ENCODE measurements around the gene MTERF2. TPM values are rescaled to one million over a fixed set of nuclear protein-coding genes. Genes with fewer than 3 reads are reported as not detected.
"Not testable (repeated sequence)": the region's sequence is repeated elsewhere in the genome, so short reads cannot be mapped to it uniquely, and the experiment has no call there.

The MTERF2 gene, protein sequence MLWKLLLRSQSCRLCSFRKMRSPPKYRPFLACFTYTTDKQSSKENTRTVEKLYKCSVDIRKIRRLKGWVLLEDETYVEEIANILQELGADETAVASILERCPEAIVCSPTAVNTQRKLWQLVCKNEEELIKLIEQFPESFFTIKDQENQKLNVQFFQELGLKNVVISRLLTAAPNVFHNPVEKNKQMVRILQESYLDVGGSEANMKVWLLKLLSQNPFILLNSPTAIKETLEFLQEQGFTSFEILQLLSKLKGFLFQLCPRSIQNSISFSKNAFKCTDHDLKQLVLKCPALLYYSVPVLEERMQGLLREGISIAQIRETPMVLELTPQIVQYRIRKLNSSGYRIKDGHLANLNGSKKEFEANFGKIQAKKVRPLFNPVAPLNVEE
- total RNA-seq (2014; rRNA removed; shearing (Covaris generic)): 6.9 and 9.4 TPM in 2 replicates
- polyA plus RNA-seq (2015; cell fraction: cytosol; rRNA removed): 4.6 and 6.3 TPM in 2 replicates
- 64.8 and 82.0 TPM in 2 replicates for polyA plus RNA-seq (2015; cell fraction: nucleus; rRNA removed)

DNA sequence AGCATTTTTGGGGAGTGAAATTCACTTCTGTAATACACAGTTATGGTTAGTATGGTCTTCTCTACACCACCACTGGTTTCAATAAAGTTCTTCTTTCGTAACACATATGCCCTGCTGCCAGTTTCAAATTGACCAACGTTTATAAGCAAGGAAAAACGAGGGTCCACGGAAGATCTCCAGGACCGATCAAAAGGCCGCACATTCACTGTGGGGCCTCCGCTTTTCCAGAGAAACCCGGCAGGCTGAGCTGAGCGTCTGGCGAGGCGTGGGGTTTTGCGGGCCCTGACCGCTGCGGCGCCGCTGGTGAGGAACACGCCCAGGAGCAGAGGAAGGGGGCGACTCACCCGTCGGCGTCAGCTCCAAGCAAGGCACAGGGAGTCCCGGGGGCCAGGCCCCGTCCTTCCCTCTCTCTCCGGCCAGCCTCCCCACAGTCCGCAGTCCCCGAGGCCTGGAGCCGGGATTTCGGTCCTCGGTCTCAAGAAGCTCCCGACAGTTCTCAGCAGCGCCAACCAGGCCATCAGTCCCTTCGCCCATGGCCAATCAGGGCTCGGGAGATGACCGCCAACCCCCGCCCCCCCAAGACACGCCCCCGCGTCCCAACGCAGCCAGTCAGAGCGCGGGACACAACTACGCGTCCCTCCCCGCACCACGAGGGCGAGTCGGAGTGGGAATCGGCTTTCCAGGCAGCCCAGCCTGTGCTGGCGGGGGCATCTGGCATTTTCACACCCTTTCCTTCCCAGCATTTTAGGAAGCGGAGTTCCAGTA is at the start of gene MTERF2:
MTERF2 (minus strand) TSS at position 522 of the 765 bp plus-strand sequence. CDS start 8,432 bp downstream, outside the sequence.
- in situ Hi-C loops (cut with HindIII; ENCODE audit: low pct_unique_long_range_greater_than_20kb, low sequenced_read_pairs): no loop called here
- DNase-seq (ENCODE audit: low read depth, low spot score): peak; percentile 96

DNA sequence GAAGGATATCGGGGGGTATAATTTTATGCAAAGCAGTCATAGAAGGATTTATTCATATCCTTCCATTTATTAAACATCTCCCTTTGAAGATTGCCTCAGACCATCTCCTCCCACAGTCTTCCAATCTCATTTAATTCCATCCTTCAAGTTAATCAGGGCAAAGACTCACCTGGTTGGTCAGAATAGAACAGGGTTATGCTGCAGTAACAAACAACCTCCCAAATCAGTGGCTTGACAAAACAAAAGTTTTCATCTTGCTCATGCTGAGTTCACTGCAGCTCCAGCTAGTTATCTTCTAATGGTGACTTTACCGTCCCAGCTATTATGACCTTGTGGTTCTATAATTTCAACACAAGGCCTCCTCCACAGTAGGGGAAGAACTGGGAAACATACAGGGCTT is 48.8 kb upstream of the MTERF2 start:
- DNase-seq (ENCODE audit: low read depth, low spot score): no peak
- in situ Hi-C loops (cut with HindIII; ENCODE audit: low pct_unique_long_range_greater_than_20kb, low sequenced_read_pairs): no loop called here

DNA sequence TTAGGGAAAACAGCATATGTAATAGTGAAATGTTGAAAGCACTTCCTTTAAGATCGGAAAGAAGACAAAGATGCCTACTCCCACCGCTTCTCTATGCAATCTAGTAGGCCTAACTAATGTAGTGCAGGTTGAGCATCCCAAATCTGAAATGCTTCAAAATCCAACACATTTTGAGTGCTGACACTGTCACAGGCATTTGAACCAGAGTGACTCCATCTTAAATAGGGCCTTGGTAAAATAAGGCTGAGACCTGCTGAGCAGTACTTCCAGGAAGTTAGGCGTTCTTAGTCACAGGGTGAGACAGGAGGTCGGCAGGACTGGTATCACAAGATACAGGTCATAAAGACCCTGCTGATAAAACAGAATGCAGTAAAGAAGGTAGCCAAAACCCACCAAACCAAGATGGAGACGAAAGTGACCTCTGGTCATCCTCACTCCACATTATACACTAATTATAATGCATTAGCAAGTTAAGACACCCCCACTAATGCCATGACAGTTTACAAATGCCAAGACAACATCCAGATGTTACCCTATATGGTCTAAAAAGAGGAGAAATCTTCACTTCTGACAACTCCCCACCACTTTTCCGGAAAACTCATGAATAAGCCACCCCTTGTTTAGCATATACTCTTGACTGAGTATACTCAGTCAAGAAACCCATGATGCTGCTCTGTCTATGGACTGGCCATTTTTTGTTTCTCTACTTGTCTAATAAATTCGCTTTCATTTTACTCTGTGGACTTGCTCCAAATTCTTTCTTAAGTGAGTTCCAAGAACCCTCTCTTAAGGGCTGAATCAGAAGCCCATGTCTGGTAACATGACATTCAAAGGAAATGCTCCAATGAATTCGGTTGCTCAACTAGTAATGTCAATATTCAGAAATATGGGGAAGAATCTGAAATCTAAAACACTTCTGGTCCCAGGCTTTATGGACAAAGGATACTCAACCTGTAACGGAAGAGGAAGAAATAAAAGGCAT is 47.1 kb upstream of the MTERF2 start:
- DNase-seq (ENCODE audit: low read depth, low spot score): no peak
- in situ Hi-C loops (cut with HindIII; ENCODE audit: low pct_unique_long_range_greater_than_20kb, low sequenced_read_pairs): no loop called here

DNA sequence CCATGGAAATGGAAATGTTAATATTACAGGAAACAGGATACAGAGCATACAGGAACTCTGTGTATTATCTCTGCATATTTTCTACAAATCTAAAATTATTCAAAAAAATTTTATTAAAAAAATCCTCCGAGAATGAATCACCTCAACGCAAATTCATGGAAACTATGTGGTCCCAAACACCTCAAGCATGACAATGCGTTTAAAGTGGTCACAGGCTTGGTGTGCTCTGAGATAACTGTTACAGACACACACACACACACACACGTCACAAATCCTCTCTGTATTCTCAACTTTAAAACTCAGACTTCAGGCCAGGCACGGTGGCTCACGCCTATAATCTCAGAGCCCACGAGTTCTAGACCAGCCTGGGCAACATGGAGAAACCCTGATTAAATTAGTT is 45.3 kb upstream of the MTERF2 start:
- DNase-seq (ENCODE audit: low read depth, low spot score): no peak
- in situ Hi-C loops (cut with HindIII; ENCODE audit: low pct_unique_long_range_greater_than_20kb, low sequenced_read_pairs): no loop called here

DNA sequence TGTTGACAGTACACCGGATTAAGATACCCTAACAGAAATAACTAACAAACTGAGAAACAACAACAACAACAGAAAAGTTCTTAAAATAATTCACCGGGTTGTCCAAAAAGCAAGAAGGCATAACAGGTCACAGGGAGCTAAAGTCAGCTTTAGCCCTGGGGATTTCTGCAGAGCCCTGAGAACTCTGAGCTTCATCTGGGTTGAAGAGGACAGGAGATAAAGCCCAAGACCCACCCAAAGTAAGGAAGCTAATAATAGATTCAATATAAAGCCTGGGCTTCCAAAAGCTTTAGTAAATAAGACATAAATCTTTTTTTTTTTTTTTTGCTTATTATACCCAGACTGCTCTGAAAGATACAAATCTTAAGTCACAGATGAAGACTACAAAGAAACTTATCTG is 44.1 kb upstream of the MTERF2 start:
- no peak for DNase-seq (ENCODE audit: low read depth, low spot score)
- in situ Hi-C loops (cut with HindIII; ENCODE audit: low pct_unique_long_range_greater_than_20kb, low sequenced_read_pairs): no loop called here

DNA sequence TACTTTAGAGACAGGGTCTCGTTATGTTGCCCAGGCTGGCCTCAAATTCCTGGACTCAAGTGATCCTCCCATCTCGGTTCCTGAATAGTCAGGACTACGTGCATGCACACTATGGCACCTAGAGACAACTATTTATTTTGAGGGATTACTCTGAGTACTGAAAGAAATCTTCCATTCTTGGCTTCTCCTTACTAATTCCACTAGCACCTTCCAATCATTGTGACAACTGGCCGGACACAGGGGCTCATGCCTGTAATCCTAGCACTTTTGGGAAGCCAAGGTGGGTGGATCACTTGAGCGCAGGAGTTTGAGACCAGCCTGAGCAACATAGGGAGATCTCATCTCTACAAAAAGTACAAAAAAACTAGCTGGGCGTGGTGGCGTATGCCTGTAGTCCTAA is 42.1 kb upstream of the MTERF2 start:
- DNase-seq (ENCODE audit: low read depth, low spot score): no peak
- in situ Hi-C loops (cut with HindIII; ENCODE audit: low pct_unique_long_range_greater_than_20kb, low sequenced_read_pairs): no loop called here

DNA sequence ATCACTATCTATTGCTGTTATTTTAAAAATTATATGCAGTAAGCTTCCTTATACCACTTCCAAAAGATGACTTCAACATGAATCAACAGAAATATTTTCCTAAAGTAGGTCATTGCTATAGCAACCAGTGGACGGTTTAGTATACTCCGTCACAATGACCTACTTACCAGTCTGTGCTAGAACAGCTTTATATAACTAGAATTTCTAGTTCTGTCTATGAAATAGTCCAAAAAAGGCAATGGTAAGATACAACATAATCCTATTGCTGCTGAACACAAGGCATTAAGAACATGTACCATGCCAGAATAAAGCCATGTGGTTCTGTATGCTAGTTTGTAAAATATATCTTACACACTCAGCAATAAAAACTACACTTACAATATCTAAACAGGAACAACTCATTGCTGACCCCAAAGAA is 40.7 kb upstream of the MTERF2 start:
- in situ Hi-C loops (cut with HindIII; ENCODE audit: low pct_unique_long_range_greater_than_20kb, low sequenced_read_pairs): no loop called here

DNA sequence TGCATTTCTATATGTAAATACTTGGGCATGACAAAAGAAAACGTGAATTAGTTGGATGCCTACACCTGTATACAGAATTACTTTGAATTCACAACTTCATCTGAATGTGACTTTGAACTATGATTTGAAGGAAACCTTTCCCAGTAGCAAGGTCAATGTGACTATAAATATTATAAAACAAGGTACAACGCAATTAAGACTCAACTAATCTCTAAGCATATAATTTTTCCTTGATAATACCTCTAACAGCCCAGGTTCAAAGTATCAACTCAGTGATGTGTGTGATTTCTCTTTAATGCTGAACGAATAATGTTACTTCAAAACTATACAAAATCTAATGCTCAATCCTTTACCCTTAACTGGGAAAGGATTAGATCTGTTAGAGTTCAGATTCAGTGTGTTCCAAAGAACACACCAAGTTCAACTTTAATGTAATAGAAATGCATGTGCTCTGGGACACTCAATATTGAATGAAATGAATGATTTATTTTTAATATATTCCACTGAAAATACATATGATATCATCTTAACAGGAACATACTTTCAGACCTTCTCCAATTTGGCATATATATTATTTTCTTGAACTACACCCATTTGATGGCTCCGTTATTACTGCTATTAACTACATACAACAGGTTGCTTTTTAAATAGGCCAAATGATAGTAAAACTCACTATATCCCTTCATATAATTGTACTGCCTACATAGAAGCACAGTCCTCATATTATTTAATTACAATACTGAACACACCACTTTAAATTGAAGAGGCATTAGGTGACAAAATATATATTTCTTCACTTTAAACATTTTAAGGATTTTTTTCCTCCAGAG is 40.1 kb upstream of the MTERF2 start:
- DNase-seq (ENCODE audit: low read depth, low spot score): no peak
- in situ Hi-C loops (cut with HindIII; ENCODE audit: low pct_unique_long_range_greater_than_20kb, low sequenced_read_pairs): no loop called here

More for the DNA sequence above, 40.7 kb upstream of the MTERF2 start:
- no peak for DNase-seq (ENCODE audit: low read depth, low spot score)

DNA sequence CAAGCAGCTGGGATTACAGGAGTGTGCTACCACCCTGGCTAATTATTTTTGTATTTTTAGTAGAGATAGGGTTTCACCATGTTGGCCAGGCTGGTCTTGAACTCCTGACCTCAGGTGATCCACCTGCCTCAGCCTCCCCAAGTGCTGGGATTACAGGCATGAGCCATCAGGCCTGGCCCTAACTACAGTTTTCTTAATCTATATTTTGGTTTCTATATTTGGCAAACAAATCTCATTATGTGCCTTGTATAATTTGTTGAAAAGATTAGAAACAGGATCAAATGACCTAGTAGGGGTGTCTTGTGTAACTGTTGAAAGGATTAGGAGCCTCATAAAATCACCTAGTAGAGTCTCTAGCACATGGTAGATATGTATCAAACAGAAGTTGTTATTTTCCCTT is 39.4 kb upstream of the MTERF2 start:
- in situ Hi-C loops (cut with HindIII; ENCODE audit: low pct_unique_long_range_greater_than_20kb, low sequenced_read_pairs); DNase-seq (ENCODE audit: low read depth, low spot score): not testable (repeated sequence)

DNA sequence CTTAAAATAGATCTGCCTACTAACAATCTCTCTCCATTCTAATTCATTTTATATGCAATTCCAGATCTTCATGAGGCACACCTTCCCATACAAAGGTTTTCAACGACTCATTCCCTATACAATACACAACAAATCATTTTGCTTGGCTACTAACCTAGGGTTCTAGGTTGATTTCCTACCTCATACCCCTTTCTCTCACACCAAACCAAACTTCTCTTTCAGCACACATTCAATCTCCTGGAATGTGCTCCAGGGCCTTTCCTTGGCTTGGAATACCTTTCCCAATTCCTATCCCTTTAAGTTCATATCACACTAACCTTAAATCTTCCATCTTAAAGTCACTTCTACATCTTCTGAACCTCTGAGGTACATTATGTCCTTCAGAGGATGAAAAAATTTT is 38.7 kb upstream of the MTERF2 start:
- in situ Hi-C loops (cut with HindIII; ENCODE audit: low pct_unique_long_range_greater_than_20kb, low sequenced_read_pairs): no loop called here
- no peak for DNase-seq (ENCODE audit: low read depth, low spot score)

DNA sequence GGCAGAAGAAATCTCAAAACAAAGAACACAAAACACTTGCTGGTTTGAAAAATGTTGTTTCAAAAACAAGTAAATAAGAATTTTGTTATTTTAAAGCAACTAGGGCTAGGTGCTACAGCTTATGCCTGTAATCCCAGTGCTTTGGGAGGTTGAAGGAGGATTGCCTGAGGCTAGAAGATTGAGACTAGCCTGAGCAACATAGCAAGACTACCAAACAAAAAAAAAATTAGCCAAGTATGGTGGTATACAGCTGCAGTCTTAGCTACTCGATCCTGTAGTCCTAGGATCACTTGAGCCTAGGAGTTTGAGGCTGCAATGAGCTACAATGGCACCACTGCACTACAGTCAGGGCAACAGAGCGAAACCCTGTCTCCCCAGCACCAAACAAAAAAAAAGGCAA is 32.6 kb upstream of the MTERF2 start:
- in situ Hi-C loops (cut with HindIII; ENCODE audit: low pct_unique_long_range_greater_than_20kb, low sequenced_read_pairs): no loop called here
- no peak for DNase-seq (ENCODE audit: low read depth, low spot score)

DNA sequence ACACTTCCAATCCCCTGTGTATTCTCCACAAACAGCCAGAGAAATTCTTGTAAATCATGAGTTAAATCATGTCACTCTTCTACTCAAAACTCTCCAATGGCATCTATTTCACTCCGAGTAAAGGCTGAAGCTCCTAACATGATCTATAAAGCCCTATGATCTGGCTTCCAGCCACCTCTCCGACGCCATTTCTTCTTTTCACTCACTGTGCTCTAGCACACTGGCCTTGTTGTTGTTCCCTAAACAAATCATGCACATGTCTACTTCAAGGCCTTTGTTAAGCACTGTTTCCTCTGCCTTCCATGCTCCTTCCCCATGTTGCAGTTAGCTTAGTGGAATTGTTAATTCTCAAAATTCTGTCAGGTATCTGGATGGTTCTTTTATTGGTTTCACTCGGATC is 30.1 kb upstream of the MTERF2 start:
- no peak for DNase-seq (ENCODE audit: low read depth, low spot score)
- in situ Hi-C loops (cut with HindIII; ENCODE audit: low pct_unique_long_range_greater_than_20kb, low sequenced_read_pairs): no loop called here

DNA sequence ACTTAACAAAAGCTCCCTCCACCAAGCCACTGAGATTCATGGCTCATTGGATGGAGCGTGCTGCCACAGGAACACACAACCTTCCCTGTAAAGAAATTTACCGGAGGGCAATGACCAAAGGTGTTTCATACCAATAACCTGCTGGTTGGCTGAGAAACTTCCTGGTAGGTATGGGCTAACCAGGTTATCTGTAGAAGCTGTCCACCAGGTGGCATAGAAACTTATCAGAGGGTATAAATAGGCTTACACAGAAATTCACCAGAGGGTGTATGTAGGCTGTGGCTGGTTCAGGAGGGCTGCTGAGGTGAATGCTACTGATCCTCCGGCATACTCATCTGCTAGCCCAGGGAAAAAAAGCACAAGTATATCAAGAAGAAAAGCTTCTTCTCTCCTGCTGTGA is 27.1 kb upstream of the MTERF2 start:
- in situ Hi-C loops (cut with HindIII; ENCODE audit: low pct_unique_long_range_greater_than_20kb, low sequenced_read_pairs): no loop called here
- no peak for DNase-seq (ENCODE audit: low read depth, low spot score)

DNA sequence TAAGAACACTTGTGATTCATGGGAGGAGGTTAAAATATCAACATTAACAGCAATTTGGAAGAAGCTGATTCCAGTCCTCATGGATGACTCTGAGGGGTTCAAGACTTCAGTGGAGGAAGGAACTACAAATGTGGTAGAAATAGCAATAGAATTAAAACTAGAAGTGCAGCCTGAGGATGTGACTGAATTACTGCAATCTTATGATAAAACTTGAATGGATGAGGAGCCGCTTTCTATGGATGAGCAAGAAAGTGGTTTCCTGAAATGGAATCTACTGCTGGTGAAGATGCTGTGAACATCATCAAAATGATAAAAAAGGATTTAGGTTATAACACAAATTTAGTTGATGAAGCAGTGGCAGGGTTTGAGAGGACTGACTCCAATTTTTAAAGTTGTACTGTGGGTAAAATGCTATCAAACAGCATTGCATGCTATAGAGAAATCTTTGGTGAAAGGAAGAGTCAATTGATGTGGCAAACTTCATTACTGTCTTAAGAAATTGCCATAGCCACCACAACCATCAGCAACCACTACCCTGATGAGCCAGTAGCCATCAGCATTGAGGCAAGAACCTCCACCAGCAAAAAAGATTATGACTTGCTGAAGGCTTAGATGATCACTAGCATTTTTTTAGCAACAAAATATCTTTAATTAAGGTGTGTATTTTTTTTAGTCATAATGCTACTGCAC is 25.9 kb upstream of the MTERF2 start:
- in situ Hi-C loops (cut with HindIII; ENCODE audit: low pct_unique_long_range_greater_than_20kb, low sequenced_read_pairs): no loop called here
- DNase-seq (ENCODE audit: low read depth, low spot score): no peak

DNA sequence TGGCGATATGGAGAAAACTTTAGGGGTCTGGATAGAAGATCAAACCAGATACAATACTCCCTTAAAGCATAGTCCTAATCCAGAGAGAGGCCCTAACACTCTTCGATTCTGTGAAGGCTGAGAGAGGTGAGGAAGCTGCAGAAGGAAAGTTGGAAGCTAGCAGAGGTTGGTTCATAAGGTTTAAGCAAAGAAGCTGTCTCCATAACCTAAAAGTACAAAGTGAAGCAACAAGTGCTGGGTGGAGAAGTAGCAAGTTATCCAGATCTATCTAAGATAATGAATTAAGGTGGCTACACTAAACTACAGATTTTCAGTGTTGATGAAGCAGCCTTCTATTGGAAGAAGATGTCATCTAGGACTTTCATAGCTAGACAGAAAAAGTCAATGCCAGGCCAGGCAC is 24.6 kb upstream of the MTERF2 start:
- in situ Hi-C loops (cut with HindIII; ENCODE audit: low pct_unique_long_range_greater_than_20kb, low sequenced_read_pairs): no loop called here
- no peak for DNase-seq (ENCODE audit: low read depth, low spot score)

DNA sequence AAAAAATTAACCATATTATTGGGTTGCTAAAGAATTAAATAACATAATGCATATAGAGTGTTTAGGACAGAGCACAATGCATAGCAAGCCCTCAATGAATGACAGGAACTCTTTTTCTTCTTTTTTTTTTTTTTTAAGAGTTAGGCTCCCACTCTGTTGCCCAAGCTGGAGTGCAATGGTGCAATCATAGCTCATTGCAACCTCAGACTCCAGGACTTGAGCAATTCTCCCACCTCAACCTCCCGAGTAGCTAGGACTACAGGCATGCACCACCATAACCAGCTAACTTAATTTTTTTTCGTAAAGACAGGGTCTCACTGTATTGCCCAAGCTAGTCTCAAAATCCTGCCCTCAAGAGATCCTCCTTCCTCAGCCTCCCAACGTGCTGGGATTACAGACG is 20.5 kb upstream of the MTERF2 start:
- in situ Hi-C loops (cut with HindIII; ENCODE audit: low pct_unique_long_range_greater_than_20kb, low sequenced_read_pairs): no loop called here
- DNase-seq (ENCODE audit: low read depth, low spot score): no peak
